H1 (cell line): Measurements from ENCODE around the gene CDCA4. TPM values are rescaled to one million over a fixed set of nuclear protein-coding genes. Genes with fewer than 3 reads are reported as not detected.

Experiments
- CTCF ChIA-PET: fragments of 300-600 bp; sonication (Branson Sonifier 250); formaldehyde crosslinking; loops from one replicate; lab custom pipeline; 2021; ENCODE audit not compliant: partially characterized antibody; lab: Charles Lee
- POLR2A ChIA-PET: fragments of 300-600 bp; sonication (Branson Sonifier 250); formaldehyde crosslinking; loops from one replicate; lab custom pipeline; 2021; ENCODE audit warnings: inconsistent platforms; ENCODE audit not compliant: partially characterized antibody; lab: Charles Lee
- DNase-seq, 2 experiments: peaks; one replicate each; pipeline versions ENCODE4 v3.0.0 to v3.0.0-alpha.2; 2010 to 2022; ENCODE audit warnings: low spot score in 2 of 2, low read depth in 1 of 2, mixed read lengths in 1 of 2
- FAIRE-seq: peaks from 2 replicates; lab custom pipeline; 2011; peaks lifted over from hg19 to GRCh38; lab: Jason Lieb, UNC
- H2AFZ ChIP-seq: 2 replicates; pipeline ENCODE4 v1.8.1; 2012; ENCODE audit warnings: low read length, inconsistent platforms
- H2AK5ac ChIP-seq: 2 replicates; pipeline ENCODE4 v1.6.1; 2013; ENCODE audit warnings: low read depth, low read length
- H2BK120ac ChIP-seq: replicated peaks from 2 replicates; pipeline ENCODE3; 2013; ENCODE audit warnings: low read depth, low read length, inconsistent platforms
- H2BK12ac ChIP-seq: 2 replicates; pipeline ENCODE4 v1.6.1; 2013; ENCODE audit warnings: low read depth, low read length
- H2BK15ac ChIP-seq: 2 replicates; pipeline ENCODE4 v1.6.1; 2013; ENCODE audit warnings: low read length
- H2BK20ac ChIP-seq: 2 replicates; pipeline ENCODE4 v1.6.1; 2013; ENCODE audit warnings: low read length
- H2BK5ac ChIP-seq: 2 replicates; pipeline ENCODE4 v1.6.1; 2013; ENCODE audit warnings: low read depth, low read length
- H3K14ac ChIP-seq: 2 replicates; pipeline ENCODE4 v1.6.1; 2013; ENCODE audit warnings: inconsistent platforms; ENCODE audit not compliant: insufficient read length
- H3K18ac ChIP-seq: 2 replicates; pipeline ENCODE4 v1.6.1; 2013; ENCODE audit warnings: low read length; ENCODE audit errors: extremely low read depth
- H3K23ac ChIP-seq: 2 replicates; pipeline ENCODE4 v1.6.1; 2013; ENCODE audit warnings: inconsistent platforms; ENCODE audit not compliant: insufficient read length
- H3K23me2 ChIP-seq: 2 replicates; pipeline ENCODE4 v1.6.1; 2013; ENCODE audit warnings: low read depth, low read length
- H3K27ac ChIP-seq: 2 replicates; pipeline ENCODE4 v1.6.1; 2011; ENCODE audit warnings: low read depth, low read length, inconsistent platforms
- H3K27me3 ChIP-seq, 4 experiments: replicated peaks in 1 of 4; 1 replicate in 1 of 4; 2 replicates in 3 of 4; pipeline versions ENCODE4 v1.6.1 to v1.8.1; 2011 to 2013; ENCODE audit warnings: low read length in 3 of 4, mild to moderate bottlenecking in 3 of 4, inconsistent platforms in 2 of 4, mixed read lengths in 2 of 4, moderate library complexity in 1 of 4; ENCODE audit not compliant: control insufficient read depth in 3 of 4, insufficient read depth in 3 of 4; ENCODE audit errors: extremely low read depth in 1 of 4
- H3K36me3 ChIP-seq, 4 experiments: 2 replicates each; pipeline versions ENCODE4 v1.6.1 to v1.8.1; 2011 to 2013; ENCODE audit warnings: mild to moderate bottlenecking in 4 of 4, low read length in 3 of 4, moderate library complexity in 2 of 4, control low read depth in 1 of 4, inconsistent platforms in 1 of 4; ENCODE audit not compliant: insufficient read depth in 4 of 4, control insufficient read depth in 2 of 4
- H3K4ac ChIP-seq: replicated peaks from 2 replicates; pipeline ENCODE3; 2013; ENCODE audit warnings: low read length, low read depth, mixed read lengths, inconsistent platforms; ENCODE audit not compliant: insufficient read length
- H3K4me1 ChIP-seq, 4 experiments: replicated peaks in 1 of 4; 1 replicate in 1 of 4; 2 replicates in 3 of 4; pipeline versions ENCODE4 v1.6.1 to v1.8.1; 2011 to 2013; ENCODE audit warnings: low read length in 3 of 4, inconsistent platforms in 2 of 4, mixed read lengths in 1 of 4; ENCODE audit not compliant: insufficient read depth in 4 of 4, control insufficient read depth in 3 of 4
- H3K4me2 ChIP-seq, 2 experiments: 2 replicates each; pipeline versions ENCODE4 v1.6.1 to v1.8.1; 2011 to 2013; ENCODE audit warnings: low read depth in 2 of 2, low read length in 2 of 2, control low read depth in 1 of 2, inconsistent platforms in 1 of 2, mild to moderate bottlenecking in 1 of 2; ENCODE audit not compliant: insufficient read depth in 1 of 2
- H3K4me3 ChIP-seq, 4 experiments: fragments of 200-600, 300-600 bp in 1 of 4; sonication (generic), shearing (Covaris generic), sonication (Bioruptor Twin) in 1 of 4; 2 replicates each; pipeline versions ENCODE4 v1.5.1 to v1.8.1; 2011 to 2016; ENCODE audit warnings: low read length in 4 of 4, low read depth in 3 of 4, control low read depth in 2 of 4, inconsistent platforms in 2 of 4, mild to moderate bottlenecking in 2 of 4, mixed read lengths in 1 of 4, moderate library complexity in 1 of 4; ENCODE audit not compliant: insufficient read depth in 2 of 4; ENCODE audit errors: extremely low read depth in 1 of 4
- H3K56ac ChIP-seq: replicated peaks from 2 replicates; pipeline ENCODE3; 2013; ENCODE audit warnings: low read depth, mild to moderate bottlenecking, mixed read lengths, low read length, inconsistent platforms; ENCODE audit not compliant: insufficient read length
- H3K79me1 ChIP-seq: 2 replicates; pipeline ENCODE4 v1.6.1; 2013; ENCODE audit warnings: low read depth, low read length, control low read depth
- H3K79me2 ChIP-seq, 2 experiments: 2 replicates each; pipeline versions ENCODE4 v1.6.1 to v1.8.1; 2012 to 2013; ENCODE audit warnings: low read length in 2 of 2, mild to moderate bottlenecking in 2 of 2, inconsistent platforms in 1 of 2; ENCODE audit not compliant: insufficient read depth in 2 of 2, control insufficient read depth in 1 of 2
- H3K9ac ChIP-seq, 4 experiments: replicated peaks in 1 of 4; 1 replicate in 1 of 4; 2 replicates in 3 of 4; pipeline versions ENCODE4 v1.6.1 to v1.8.1; 2011 to 2013; ENCODE audit warnings: low read depth in 3 of 4, low read length in 3 of 4, control low read depth in 2 of 4, mild to moderate bottlenecking in 2 of 4, moderate library complexity in 2 of 4, inconsistent platforms in 1 of 4; ENCODE audit errors: extremely low read depth in 1 of 4
- H3K9me3 ChIP-seq, 2 experiments: 2 replicates each; pipeline versions ENCODE4 v1.6.1 to v1.8.1; 2012 to 2013; ENCODE audit warnings: mild to moderate bottlenecking in 2 of 2, moderate library complexity in 2 of 2, control low read depth in 1 of 2, inconsistent platforms in 1 of 2, low read depth in 1 of 2, low read length in 1 of 2, mixed read lengths in 1 of 2; ENCODE audit not compliant: insufficient read depth in 2 of 2
- H4K20me1 ChIP-seq, 2 experiments: replicated peaks in 1 of 2; 2 replicates each; pipeline versions ENCODE3 to v1.8.1; 2011 to 2013; ENCODE audit warnings: inconsistent platforms in 2 of 2, low read length in 2 of 2, mild to moderate bottlenecking in 1 of 2; ENCODE audit not compliant: insufficient read depth in 2 of 2, control insufficient read depth in 1 of 2
- H4K5ac ChIP-seq: 2 replicates; pipeline ENCODE4 v1.6.1; 2013; ENCODE audit warnings: low read length, low read depth, mixed read lengths, inconsistent platforms; ENCODE audit not compliant: insufficient read length
- H4K8ac ChIP-seq: 2 replicates; pipeline ENCODE4 v1.8.0; 2013; ENCODE audit warnings: mild to moderate bottlenecking, moderate library complexity, low read length, inconsistent platforms; ENCODE audit not compliant: insufficient read depth; ENCODE audit errors: extremely low read depth
- H4K91ac ChIP-seq: replicated peaks from 2 replicates; pipeline ENCODE3; 2013; ENCODE audit warnings: low read length, mixed read lengths, inconsistent platforms; ENCODE audit not compliant: insufficient read length
- SRF ChIP-seq: IDR thresholded peaks from 2 replicates; pipeline ENCODE4 v1.6.1; 2011; ENCODE audit warnings: mild to moderate bottlenecking, low read depth, low read length, moderate library complexity
- WGBS, 2 experiments: shearing (Covaris generic) in 1 of 2; methylation state at CpG; one replicate each; pipeline versions ENCODE4 v1.1.6 to v1.1.7; 2013 to 2015; ENCODE audit warnings: low lambda C conversion rate in 2 of 2, mixed read lengths in 2 of 2, inconsistent platforms in 1 of 2, low coverage in 1 of 2, missing lambda C conversion rate in 1 of 2; ENCODE audit not compliant: insufficient replicate concordance in 2 of 2, insufficient coverage in 1 of 2, insufficient read length in 1 of 2; ENCODE audit errors: extremely low coverage in 1 of 2, missing lambda C conversion rate in 1 of 2; 5-methylcytosine and 5-hydroxymethylcytosine counted together
- polyA plus RNA-seq, 7 experiments: library from polyadenylated mRNA; depleted of rRNA in 3 of 7; stranded (reverse) in 5 of 7; unstranded in 2 of 7; fragments of >200 nt in 5 of 7; fragments of 200-250 nt in 2 of 7; gene quantifications; 1 replicate in 5 of 7; 2 replicates in 1 of 7; 4 replicates in 1 of 7; pipeline versions ENCODE4 v1.2.1 to v1.2.3, GENCODE V29; 2011 to 2013; ENCODE audit warnings: missing spikeins in 2 of 7, mixed read lengths in 2 of 7
- total RNA-seq: library from RNA; stranded (reverse); fragmentation: NEBNext Ultra II Directional; extraction: Animal tissue kit (Norgen Biotek cat#: 25700); gene quantifications from 2 replicates; pipeline ENCODE4 v1.2.1, GENCODE V29; 2021
- TF ChIP-seq, protein P1 (sequence below): IDR thresholded peaks from 2 replicates; pipeline ENCODE4 v1.6.1; 2012; ENCODE audit warnings: low read length, inconsistent platforms

CDCA4 gene
- total and polyA plus RNA-seq, 2 of the 8 experiments (the other 6 are each of a cell fraction or from before 2014, with no cell fraction given): 49.9 to 62.4 TPM

DNA sequence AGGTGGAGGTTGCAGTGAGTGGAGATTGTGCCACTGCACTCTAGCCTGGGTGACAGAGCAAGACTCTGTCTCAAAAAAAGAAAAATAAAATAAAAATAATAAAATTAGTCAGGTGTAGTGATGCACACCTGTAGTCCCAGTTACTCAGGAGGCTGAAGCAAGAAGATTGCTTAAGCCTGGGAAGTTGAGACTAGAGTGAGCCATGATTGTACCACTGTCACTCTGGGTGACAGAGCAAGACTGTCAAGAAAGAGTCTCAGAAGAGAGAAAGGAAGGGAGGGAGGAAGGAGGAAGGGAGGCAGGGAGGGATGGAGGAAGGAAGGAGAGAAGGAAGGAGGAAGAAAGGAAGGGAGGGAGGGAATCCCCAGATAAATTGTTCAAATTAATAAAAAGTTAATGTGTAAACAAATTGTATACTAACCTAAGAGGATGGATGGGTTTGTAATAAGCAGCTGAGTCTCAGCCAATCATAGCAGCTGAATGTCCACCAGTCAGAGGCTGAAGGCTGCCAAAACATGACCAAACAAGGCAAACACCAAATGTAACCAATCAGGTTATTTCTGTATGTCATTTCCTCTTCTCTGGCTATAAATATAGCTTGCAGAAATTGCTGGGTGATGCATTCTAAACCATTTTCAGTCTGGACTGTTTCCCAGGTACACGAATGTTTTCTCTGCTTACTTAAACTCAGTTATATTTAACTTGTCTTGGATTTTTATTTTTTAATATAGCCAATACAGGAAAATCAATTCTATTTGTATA lies 6.1 kb upstream of the CDCA4 start:
- ChIA-PET CTCF (interaction anchor here (0.7 to 2.6 kb wide), 5 partner anchors 9 to 177 kb away, joined by 3 to 11 read pairs (median 3); no protein-coding TSS in a partner anchor), POLR2A (interaction anchor here (1.8 kb wide), 1 partner anchor 11 kb away, joined by 4 read pairs; no protein-coding TSS in a partner anchor)
- no peaks in the 10 kb centered on the region for H3K9me3 ChIP-seq
- FAIRE-seq (no peak), DNase-seq (no peak)
- H2BK20ac ChIP-seq: no peak overlapping the region
- H3K18ac ChIP-seq: no peak overlapping the region
- H2AFZ ChIP-seq: no peak overlapping the region
- H4K20me1 ChIP-seq: no peaks in the 10 kb centered on the region
- H3K4me2 ChIP-seq: no peak overlapping the region
- H3K4me3 ChIP-seq: no peak overlapping the region
- no peak overlapping the region for H2BK120ac ChIP-seq
- H3K56ac ChIP-seq: no peak overlapping the region
- 96% methylated on average over 1 of the region's 1 CpG; no CpG with 5 or more reads in 1 of the 2 experiments for WGBS, 2 experiments
- H2BK12ac ChIP-seq: no peak overlapping the region
- no peak overlapping the region for H3K27ac ChIP-seq
- no peak overlapping the region for H3K9ac ChIP-seq
- H3K79me2 ChIP-seq: no peaks in the 10 kb centered on the region
- H3K79me1 ChIP-seq: no peaks in the 10 kb centered on the region
- no peak overlapping the region for H3K23ac ChIP-seq
- H3K14ac ChIP-seq: no peak overlapping the region
- no peak overlapping the region for H3K4ac ChIP-seq
- peaks cover 0 to 4% (median 1%) of the 10 kb centered on the region in 4 experiments; a peak in 3 of 7 replicates for H3K27me3 ChIP-seq
- H4K91ac ChIP-seq: no peak overlapping the region
- no peak overlapping the region for H2BK5ac ChIP-seq
- peaks cover under 1% of the 10 kb centered on the region; the same call in 1 of the 2 replicates for H3K23me2 ChIP-seq
- H4K5ac ChIP-seq: no peak overlapping the region
- H4K8ac ChIP-seq: no peak overlapping the region
- TF ChIP-seq, protein P1, sequence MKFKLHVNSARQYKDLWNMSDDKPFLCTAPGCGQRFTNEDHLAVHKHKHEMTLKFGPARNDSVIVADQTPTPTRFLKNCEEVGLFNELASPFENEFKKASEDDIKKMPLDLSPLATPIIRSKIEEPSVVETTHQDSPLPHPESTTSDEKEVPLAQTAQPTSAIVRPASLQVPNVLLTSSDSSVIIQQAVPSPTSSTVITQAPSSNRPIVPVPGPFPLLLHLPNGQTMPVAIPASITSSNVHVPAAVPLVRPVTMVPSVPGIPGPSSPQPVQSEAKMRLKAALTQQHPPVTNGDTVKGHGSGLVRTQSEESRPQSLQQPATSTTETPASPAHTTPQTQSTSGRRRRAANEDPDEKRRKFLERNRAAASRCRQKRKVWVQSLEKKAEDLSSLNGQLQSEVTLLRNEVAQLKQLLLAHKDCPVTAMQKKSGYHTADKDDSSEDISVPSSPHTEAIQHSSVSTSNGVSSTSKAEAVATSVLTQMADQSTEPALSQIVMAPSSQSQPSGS: no peak
- peak; percentile 84 for TF ChIP-seq SRF
- no peak overlapping the region for H2AK5ac ChIP-seq
- H3K36me3 ChIP-seq: no peaks in the 10 kb centered on the region
- H3K4me1 ChIP-seq: no peaks in the 10 kb centered on the region; a peak in 1 of 7 replicates
- H2BK15ac ChIP-seq: no peak overlapping the region
